Esophagus squamous epithelium (tissue), 4 donors: Measurements from ENCODE around the gene ALG2.

Experiments
- POLR2A ChIP-seq, 4 donors: fragments of 450-650 bp; IDR thresholded peaks; one replicate each; pipeline ENCODE4 v1.6.1; 2017; ENCODE audit warnings: antibody characterized with exemption in 4 of 4, mild to moderate bottlenecking in 4 of 4, moderate library complexity in 3 of 4
- TF ChIP-seq, protein P1 (sequence below), 6 experiments: fragments of 450-650 bp in 4 of 6; fragments of 200-600 bp in 2 of 6; sonication (generic) in 2 of 6; IDR thresholded peaks; one replicate each; pipeline ENCODE4 v1.5.1; 2016 to 2019; ENCODE audit warnings: antibody characterized with exemption in 6 of 6, mild to moderate bottlenecking in 4 of 6, moderate library complexity in 4 of 6

DNA sequence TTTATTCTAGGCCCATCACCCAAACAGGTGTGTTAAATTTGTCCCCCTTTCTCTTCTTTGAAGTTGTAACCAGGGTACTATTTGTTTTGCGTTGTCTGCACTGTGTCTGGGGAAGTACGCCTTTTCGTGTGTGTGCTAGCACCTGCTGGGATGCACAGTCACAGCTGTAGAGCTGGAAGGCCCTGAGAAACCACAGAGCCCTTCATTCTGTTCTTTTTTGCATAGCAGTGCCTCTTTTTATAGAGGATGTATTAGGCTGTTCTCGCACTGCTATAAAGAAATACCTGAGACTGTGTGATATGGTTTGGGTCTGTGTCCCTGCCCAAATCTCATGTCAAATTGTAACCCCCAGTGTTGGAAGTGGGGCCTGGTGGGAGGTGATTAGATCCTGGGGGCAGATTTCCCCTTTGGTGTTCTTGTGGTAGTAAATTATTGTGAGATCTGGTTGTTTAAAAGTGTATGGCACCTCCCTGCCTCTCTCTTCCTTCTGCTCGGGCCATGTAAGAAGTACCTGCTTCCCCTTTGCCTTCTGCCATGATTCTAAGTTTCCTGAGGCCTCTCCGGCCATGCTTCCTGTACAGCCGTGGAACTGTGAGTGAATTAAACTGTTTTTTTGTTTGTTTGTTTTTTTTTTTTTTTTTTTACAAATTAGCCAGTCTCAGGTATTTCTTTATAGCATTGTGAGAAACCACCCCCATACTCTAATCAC lies 14.3 kb upstream of the ALG2 start:
- TF ChIP-seq, protein P1, sequence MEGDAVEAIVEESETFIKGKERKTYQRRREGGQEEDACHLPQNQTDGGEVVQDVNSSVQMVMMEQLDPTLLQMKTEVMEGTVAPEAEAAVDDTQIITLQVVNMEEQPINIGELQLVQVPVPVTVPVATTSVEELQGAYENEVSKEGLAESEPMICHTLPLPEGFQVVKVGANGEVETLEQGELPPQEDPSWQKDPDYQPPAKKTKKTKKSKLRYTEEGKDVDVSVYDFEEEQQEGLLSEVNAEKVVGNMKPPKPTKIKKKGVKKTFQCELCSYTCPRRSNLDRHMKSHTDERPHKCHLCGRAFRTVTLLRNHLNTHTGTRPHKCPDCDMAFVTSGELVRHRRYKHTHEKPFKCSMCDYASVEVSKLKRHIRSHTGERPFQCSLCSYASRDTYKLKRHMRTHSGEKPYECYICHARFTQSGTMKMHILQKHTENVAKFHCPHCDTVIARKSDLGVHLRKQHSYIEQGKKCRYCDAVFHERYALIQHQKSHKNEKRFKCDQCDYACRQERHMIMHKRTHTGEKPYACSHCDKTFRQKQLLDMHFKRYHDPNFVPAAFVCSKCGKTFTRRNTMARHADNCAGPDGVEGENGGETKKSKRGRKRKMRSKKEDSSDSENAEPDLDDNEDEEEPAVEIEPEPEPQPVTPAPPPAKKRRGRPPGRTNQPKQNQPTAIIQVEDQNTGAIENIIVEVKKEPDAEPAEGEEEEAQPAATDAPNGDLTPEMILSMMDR (IDR thresholded peaks at IDR 0.05) = no peak
- no peak for TF ChIP-seq POLR2A (IDR thresholded peaks at IDR 0.05)
